K562 (cell line): ENCODE results near the gene GAMT. TPM values are rescaled to one million over a fixed set of nuclear protein-coding genes. Genes with fewer than 3 reads are reported as not detected.
A peak's percentile ranks its signal among the peaks of the same experiment; 100 is the strongest.

ENCODE experiments used
- ATF6 ChIP-seq: sonication (generic); formaldehyde crosslinking; IDR thresholded peaks from 2 replicates; pipeline ENCODE4 v1.4.0; 2020; ENCODE audit warnings: mild to moderate bottlenecking, missing genetic modification reagents
- BRD4 ChIP-seq: fragments of 200-600 bp; sonication (generic); IDR thresholded peaks from 2 replicates; pipeline ENCODE4 v1.6.1; 2017; ENCODE audit warnings: inconsistent platforms
- CBFA2T2 ChIP-seq: fragments of 450-650 bp; conservative IDR thresholded peaks from 2 replicates; pipeline ENCODE4 v1.6.1; 2017; ENCODE audit warnings: mild to moderate bottlenecking
- CREM ChIP-seq: IDR thresholded peaks from 2 replicates; pipeline ENCODE4 v1.6.1; 2014; ENCODE audit warnings: antibody characterized with exemption, low read depth
- ETS1 ChIP-seq: conservative IDR thresholded peaks from 2 replicates; pipeline ENCODE4 v1.6.1; 2011; ENCODE audit warnings: low read depth, mild to moderate bottlenecking, low read length; ENCODE audit not compliant: control insufficient read depth
- GABPB1 ChIP-seq: sonication (generic); formaldehyde crosslinking; IDR thresholded peaks from 2 replicates; pipeline ENCODE4 v1.8.0; 2022; ENCODE audit warnings: mild to moderate bottlenecking, missing genetic modification reagents
- GATAD2B ChIP-seq: fragments of 450-650 bp; IDR thresholded peaks from 2 replicates; pipeline ENCODE4 v1.6.1; 2017; ENCODE audit warnings: mild to moderate bottlenecking, borderline replicate concordance
- POLR2B ChIP-seq: fragments of 450-650 bp; IDR thresholded peaks from 2 replicates; pipeline ENCODE4 v1.6.1; 2018; ENCODE audit warnings: low read depth; ENCODE audit not compliant: partially characterized antibody
- RAD51 ChIP-seq: fragments of 450-650 bp; IDR thresholded peaks from 2 replicates; pipeline ENCODE4 v1.7.1; 2016; ENCODE audit warnings: low read depth, mild to moderate bottlenecking, borderline replicate concordance
- SREBF2 ChIP-seq: sonication (generic); formaldehyde crosslinking; IDR thresholded peaks from 2 replicates; pipeline ENCODE4 v1.4.0; 2020; ENCODE audit warnings: mild to moderate bottlenecking, missing genetic modification reagents
- TEAD4 ChIP-seq, 2 experiments: sonication (generic) in 1 of 2; formaldehyde crosslinking in 1 of 2; IDR thresholded peaks; 2 replicates each; pipeline versions ENCODE4 v1.6.1 to v1.8.0; 2012 to 2022; ENCODE audit warnings: borderline replicate concordance in 1 of 2, inconsistent platforms in 1 of 2, low read length in 1 of 2, mild to moderate bottlenecking in 1 of 2, missing genetic modification reagents in 1 of 2
- THAP7 ChIP-seq: fragments of 250-450 bp; sonication (Bioruptor Pico); IDR thresholded peaks from 2 replicates; pipeline ENCODE4 v1.5.0; 2021
- XRCC4 ChIP-seq: IDR thresholded peaks from one replicate; pipeline ENCODE4 v1.6.1; 2011; ENCODE audit not compliant: insufficient read depth, insufficient read length; ENCODE audit errors: extremely low read depth
- ZBTB43 ChIP-seq: sonication (generic); formaldehyde crosslinking; IDR thresholded peaks from 2 replicates; pipeline ENCODE4 v1.8.0; 2023; ENCODE audit warnings: mild to moderate bottlenecking, missing genetic modification reagents
- ZNF232 ChIP-seq: sonication (generic); formaldehyde crosslinking; IDR thresholded peaks from 2 replicates; pipeline ENCODE4 v1.8.0; 2022; ENCODE audit warnings: mild to moderate bottlenecking, missing genetic modification reagents
- ZNF511 ChIP-seq: sonication (generic); formaldehyde crosslinking; IDR thresholded peaks from 2 replicates; pipeline ENCODE4 v1.8.0; 2022; ENCODE audit warnings: mild to moderate bottlenecking, missing genetic modification reagents
- ZNF583 ChIP-seq: fragments of 250-450 bp; sonication (Bioruptor Pico); IDR thresholded peaks from 2 replicates; pipeline ENCODE4 v1.4.0; 2020
- polyA plus RNA-seq, 8 experiments: library from polyadenylated mRNA; depleted of rRNA in 4 of 8; stranded (reverse) in 5 of 8; unstranded in 3 of 8; fragments of >200 nt; fragmentation: Nextera tagmentation in 2 of 8; fragmentation: Illumina TruSeq in 1 of 8; extraction: Ambion mirVana in 2 of 8; extraction: Trizol in 1 of 8; gene quantifications; 2 replicates each; pipeline versions ENCODE4 v1.2.1 to v1.2.3, GENCODE V29; 2011 to 2014; ENCODE audit warnings: inconsistent platforms in 1 of 8, missing spikeins in 1 of 8
- total RNA-seq, 7 experiments: library from RNA; depleted of rRNA in 6 of 7; stranded (reverse); fragments of >200 nt in 6 of 7; fragmentation: Illumina TruSeq in 2 of 7; extraction: Trizol in 2 of 7; gene quantifications; 2 replicates each; pipeline versions ENCODE4 v1.2.1 to v1.2.3, GENCODE V29; 2011 to 2021; ENCODE audit warnings: low replicate concordance in 1 of 7

GAMT gene
- total and polyA plus RNA-seq, 9 of the 15 experiments (the other 6 are each of a cell fraction or from before 2014, with no cell fraction given), result 1.3 to 35.3 (median 27.2) TPM

GRCh38 chr19:1446713-1447481, 45.6 kb upstream of the GAMT start (continued):
- TF ChIP-seq ZBTB43, result 0 out of 2 replicates have a peak, but pooled peaks have one; percentile 29
- TF ChIP-seq ZNF511 (CRISPR knock-in tag), result peak; percentile 95
- peak; percentile 31; the same call in 1 of the 2 replicates for TF ChIP-seq CREM
- TF ChIP-seq XRCC4, result no peak
- no peak for TF ChIP-seq BRD4
- TF ChIP-seq RAD51, result no peak
- TF ChIP-seq ATF6, result 0 out of 2 replicates have a peak, but pooled peaks have one; percentile 79
- no peak for TF ChIP-seq THAP7 (CRISPR knock-in tag)
- TF ChIP-seq TEAD4 (IDR thresholded peaks at IDR 0.05; ENCODE audit: low read length), result no peak
- TF ChIP-seq TEAD4 (CRISPR knock-in tag; IDR thresholded peaks at IDR 0.05; ENCODE audit: borderline replicate concordance), result no peak
- no peak for TF ChIP-seq GATAD2B
- TF ChIP-seq ETS1, result no peak
- no peak for TF ChIP-seq CBFA2T2
- TF ChIP-seq POLR2B, result no peak
- TF ChIP-seq ZNF232, result 0 out of 2 replicates have a peak, but pooled peaks have one; percentile 61
- no peak for TF ChIP-seq SREBF2 (CRISPR knock-in tag)
- peak; percentile 61 for TF ChIP-seq GABPB1 (CRISPR knock-in tag)
- no peak for TF ChIP-seq ZNF583 (CRISPR knock-in tag)
